ENCODE measurements around the gene ACTR5. TPM values are rescaled to one million over a fixed set of nuclear protein-coding genes. Genes with fewer than 3 reads are reported as not detected.

ACTR5 gene
- total RNA-seq, 1 donor from 2014 or later = 17.3 TPM

GRCh38 chr20:38770546-38770945 lies 22.3 kb downstream of the ACTR5 start:
- no peak overlapping the region for H3K4me3 Mint-ChIP-seq (ENCODE audit: unreplicated experiment)
- no peak for TF ChIP-seq CTCF (IDR thresholded peaks at IDR 0.05; ENCODE audit: unreplicated experiment)
- H3K4me1 Mint-ChIP-seq (ENCODE audit: unreplicated experiment) = peaks cover 12% of the 10 kb centered on the region
- no peak overlapping the region for H3K27ac Mint-ChIP-seq (ENCODE audit: unreplicated experiment)
- DNase-seq (ENCODE audit: low spot score) = no peak
- H3K9me3 Mint-ChIP-seq (ENCODE audit: unreplicated experiment) = peaks cover 6% of the 10 kb centered on the region
- peaks cover 3% of the 10 kb centered on the region for H3K27me3 Mint-ChIP-seq (ENCODE audit: unreplicated experiment)
- peaks cover 70% of the 10 kb centered on the region for H3K36me3 Mint-ChIP-seq (ENCODE audit: low read depth, unreplicated experiment)

- no peak for TF ChIP-seq CTCF (IDR thresholded peaks at IDR 0.05; ENCODE audit: unreplicated experiment)
Measured at GRCh38 chr20:38770970-38771369, 22.7 kb downstream of the ACTR5 start.

GRCh38 chr20:38771621-38772020 lies 23.4 kb downstream of the ACTR5 start:
- Mint-ChIP-seq H3K9me3 (ENCODE audit: unreplicated experiment) (peaks cover 6% of the 10 kb centered on the region), H3K36me3 (ENCODE audit: low read depth, unreplicated experiment) (peaks cover 78% of the 10 kb centered on the region), H3K4me1 (ENCODE audit: unreplicated experiment) (peaks cover 3% of the 10 kb centered on the region), H3K27ac (ENCODE audit: unreplicated experiment) (no peak overlapping the region), H3K4me3 (ENCODE audit: unreplicated experiment) (no peak overlapping the region), H3K27me3 (ENCODE audit: unreplicated experiment) (peaks cover 3% of the 10 kb centered on the region)
- no peak for DNase-seq (ENCODE audit: low spot score)
- no peak for TF ChIP-seq CTCF (IDR thresholded peaks at IDR 0.05; ENCODE audit: unreplicated experiment)

More at GRCh38 chr20:38770970-38771369, 22.7 kb downstream of the ACTR5 start:
- Mint-ChIP-seq H3K9me3 (ENCODE audit: unreplicated experiment) (peaks cover 6% of the 10 kb centered on the region), H3K4me1 (ENCODE audit: unreplicated experiment) (peaks cover 8% of the 10 kb centered on the region), H3K27ac (ENCODE audit: unreplicated experiment) (no peak overlapping the region), H3K4me3 (ENCODE audit: unreplicated experiment) (no peak overlapping the region), H3K27me3 (ENCODE audit: unreplicated experiment) (peaks cover 3% of the 10 kb centered on the region), H3K36me3 (ENCODE audit: low read depth, unreplicated experiment) (peaks cover 74% of the 10 kb centered on the region)
- DNase-seq (ENCODE audit: low spot score) = no peak

GRCh38 chr20:38774167-38774566 lies 25.9 kb downstream of the ACTR5 start:
- DNase-seq (ENCODE audit: low spot score) = no peak
- peaks cover 3% of the 10 kb centered on the region for H3K27me3 Mint-ChIP-seq (ENCODE audit: unreplicated experiment)
- no peak for TF ChIP-seq CTCF (IDR thresholded peaks at IDR 0.05; ENCODE audit: unreplicated experiment)
- H3K27ac Mint-ChIP-seq (ENCODE audit: unreplicated experiment) = no peak overlapping the region
- H3K4me3 Mint-ChIP-seq (ENCODE audit: unreplicated experiment) = peak overlapping the region; percentile 87
- H3K36me3 Mint-ChIP-seq (ENCODE audit: low read depth, unreplicated experiment) = peaks cover 58% of the 10 kb centered on the region
- H3K9me3 Mint-ChIP-seq (ENCODE audit: unreplicated experiment) = peaks cover 6% of the 10 kb centered on the region
- H3K4me1 Mint-ChIP-seq (ENCODE audit: unreplicated experiment) = no peaks in the 10 kb centered on the region

GRCh38 chr20:38776363-38776762 lies 28.1 kb downstream of the ACTR5 start:
- Mint-ChIP-seq H3K4me3 (ENCODE audit: unreplicated experiment) (no peak overlapping the region), H3K9me3 (ENCODE audit: unreplicated experiment) (peaks cover 6% of the 10 kb centered on the region), H3K4me1 (ENCODE audit: unreplicated experiment) (peaks cover 4% of the 10 kb centered on the region), H3K27me3 (ENCODE audit: unreplicated experiment) (peaks cover 5% of the 10 kb centered on the region), H3K27ac (ENCODE audit: unreplicated experiment) (no peak overlapping the region), H3K36me3 (ENCODE audit: low read depth, unreplicated experiment) (peaks cover 50% of the 10 kb centered on the region)
- DNase-seq (ENCODE audit: low spot score) = no peak
- no peak for TF ChIP-seq CTCF (IDR thresholded peaks at IDR 0.05; ENCODE audit: unreplicated experiment)
